ENCODE measurements around the gene TEX44. TPM values are rescaled to one million over a fixed set of nuclear protein-coding genes. Genes with fewer than 3 reads are reported as not detected.

The TEX44 gene
- total and polyA plus RNA-seq, 9 of the 15 experiments (the other 6 are each of a cell fraction or from before 2014, with no cell fraction given), result not detected

GRCh38 chr2:231642631-231643494, 50.2 kb downstream of the TEX44 start (continued):
- TF ChIP-seq ZNF277 (CRISPR knock-in tag; IDR thresholded peaks at IDR 0.05; ENCODE audit: borderline replicate concordance), result no peak
- TF ChIP-seq, protein P1, sequence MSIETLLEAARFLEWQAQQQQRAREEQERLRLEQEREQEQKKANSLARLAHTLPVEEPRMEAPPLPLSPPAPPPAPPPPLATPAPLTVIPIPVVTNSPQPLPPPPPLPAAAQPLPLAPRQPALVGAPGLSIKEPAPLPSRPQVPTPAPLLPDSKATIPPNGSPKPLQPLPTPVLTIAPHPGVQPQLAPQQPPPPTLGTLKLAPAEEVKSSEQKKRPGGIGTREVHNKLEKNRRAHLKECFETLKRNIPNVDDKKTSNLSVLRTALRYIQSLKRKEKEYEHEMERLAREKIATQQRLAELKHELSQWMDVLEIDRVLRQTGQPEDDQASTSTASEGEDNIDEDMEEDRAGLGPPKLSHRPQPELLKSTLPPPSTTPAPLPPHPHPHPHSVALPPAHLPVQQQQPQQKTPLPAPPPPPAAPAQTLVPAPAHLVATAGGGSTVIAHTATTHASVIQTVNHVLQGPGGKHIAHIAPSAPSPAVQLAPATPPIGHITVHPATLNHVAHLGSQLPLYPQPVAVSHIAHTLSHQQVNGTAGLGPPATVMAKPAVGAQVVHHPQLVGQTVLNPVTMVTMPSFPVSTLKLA (conservative IDR thresholded peaks at IDR 0.05), result peak in 1 of 2 experiments; percentile 31; a peak in 1 of 4 replicates
- TF ChIP-seq, protein P2, sequence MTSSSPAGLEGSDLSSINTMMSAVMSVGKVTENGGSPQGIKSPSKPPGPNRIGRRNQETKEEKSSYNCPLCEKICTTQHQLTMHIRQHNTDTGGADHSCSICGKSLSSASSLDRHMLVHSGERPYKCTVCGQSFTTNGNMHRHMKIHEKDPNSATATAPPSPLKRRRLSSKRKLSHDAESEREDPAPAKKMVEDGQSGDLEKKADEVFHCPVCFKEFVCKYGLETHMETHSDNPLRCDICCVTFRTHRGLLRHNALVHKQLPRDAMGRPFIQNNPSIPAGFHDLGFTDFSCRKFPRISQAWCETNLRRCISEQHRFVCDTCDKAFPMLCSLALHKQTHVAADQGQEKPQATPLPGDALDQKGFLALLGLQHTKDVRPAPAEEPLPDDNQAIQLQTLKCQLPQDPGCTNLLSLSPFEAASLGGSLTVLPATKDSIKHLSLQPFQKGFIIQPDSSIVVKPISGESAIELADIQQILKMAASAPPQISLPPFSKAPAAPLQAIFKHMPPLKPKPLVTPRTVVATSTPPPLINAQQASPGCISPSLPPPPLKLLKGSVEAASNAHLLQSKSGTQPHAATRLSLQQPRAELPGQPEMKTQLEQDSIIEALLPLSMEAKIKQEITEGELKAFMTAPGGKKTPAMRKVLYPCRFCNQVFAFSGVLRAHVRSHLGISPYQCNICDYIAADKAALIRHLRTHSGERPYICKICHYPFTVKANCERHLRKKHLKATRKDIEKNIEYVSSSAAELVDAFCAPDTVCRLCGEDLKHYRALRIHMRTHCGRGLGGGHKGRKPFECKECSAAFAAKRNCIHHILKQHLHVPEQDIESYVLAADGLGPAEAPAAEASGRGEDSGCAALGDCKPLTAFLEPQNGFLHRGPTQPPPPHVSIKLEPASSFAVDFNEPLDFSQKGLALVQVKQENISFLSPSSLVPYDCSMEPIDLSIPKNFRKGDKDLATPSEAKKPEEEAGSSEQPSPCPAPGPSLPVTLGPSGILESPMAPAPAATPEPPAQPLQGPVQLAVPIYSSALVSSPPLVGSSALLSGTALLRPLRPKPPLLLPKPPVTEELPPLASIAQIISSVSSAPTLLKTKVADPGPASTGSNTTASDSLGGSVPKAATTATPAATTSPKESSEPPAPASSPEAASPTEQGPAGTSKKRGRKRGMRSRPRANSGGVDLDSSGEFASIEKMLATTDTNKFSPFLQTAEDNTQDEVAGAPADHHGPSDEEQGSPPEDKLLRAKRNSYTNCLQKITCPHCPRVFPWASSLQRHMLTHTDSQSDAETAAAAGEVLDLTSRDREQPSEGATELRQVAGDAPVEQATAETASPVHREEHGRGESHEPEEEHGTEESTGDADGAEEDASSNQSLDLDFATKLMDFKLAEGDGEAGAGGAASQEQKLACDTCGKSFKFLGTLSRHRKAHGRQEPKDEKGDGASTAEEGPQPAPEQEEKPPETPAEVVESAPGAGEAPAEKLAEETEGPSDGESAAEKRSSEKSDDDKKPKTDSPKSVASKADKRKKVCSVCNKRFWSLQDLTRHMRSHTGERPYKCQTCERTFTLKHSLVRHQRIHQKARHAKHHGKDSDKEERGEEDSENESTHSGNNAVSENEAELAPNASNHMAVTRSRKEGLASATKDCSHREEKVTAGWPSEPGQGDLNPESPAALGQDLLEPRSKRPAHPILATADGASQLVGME (CRISPR knock-in tag; IDR thresholded peaks at IDR 0.05), result no peak
- TF ChIP-seq ZNF41 (CRISPR knock-in tag; conservative IDR thresholded peaks at IDR 0.05), result no peak
- TF ChIP-seq PATZ1 (CRISPR knock-in tag; IDR thresholded peaks at IDR 0.05; ENCODE audit: borderline replicate concordance), result no peak
- TF ChIP-seq FOXK2 (conservative IDR thresholded peaks at IDR 0.05 in 1 of 2, IDR thresholded peaks at IDR 0.05 in 1 of 2; ENCODE audit: low read depth in 2 of 2), result peak in 1 of 2 experiments; percentile 40; a peak in 1 of 4 replicates
- TF ChIP-seq RBFOX2 (IDR thresholded peaks at IDR 0.05; ENCODE audit: low read depth, low read length), result 0 out of 2 replicates have a peak, but pooled peaks have one; percentile 26
- TF ChIP-seq L3MBTL2 (IDR thresholded peaks at IDR 0.05), result peak; percentile 68
- peak; percentile 17 for TF ChIP-seq CCNT2 (IDR thresholded peaks at IDR 0.05; ENCODE audit: borderline replicate concordance, extremely low read depth, insufficient read length, low read depth, low read length)
- TF ChIP-seq E2F6 (IDR thresholded peaks at IDR 0.05; ENCODE audit: borderline replicate concordance in 1 of 2, extremely low read depth in 1 of 2, insufficient read depth in 1 of 2, insufficient read length in 1 of 2, low read depth in 1 of 2, low read length in 1 of 2, poor library complexity in 1 of 2, severe bottlenecking in 1 of 2), result no peak
- no peak for TF ChIP-seq TEAD2 (tag; IDR thresholded peaks at IDR 0.05)
